Activated naive CD4-positive, alpha-beta T cell treated with anti-CD3 and anti-CD28 coated beads, Interleukin-2, amount 50 U/mL, for 72 hours (primary cell): ENCODE measurements around the gene APOBEC3B. TPM values are rescaled to one million over a fixed set of nuclear protein-coding genes. Genes with fewer than 3 reads are reported as not detected.

Experiments used
- ATAC-seq, 2 donors: fragments of 150-1000 bp; cut with Tn5 transposase; 2 replicates each; pipeline ENCODE4 v1.10.0; 2021; ENCODE audit warnings: mild to moderate bottlenecking in 2 of 2, moderate library complexity in 2 of 2
- DNase-seq, 2 donors: peaks; one replicate each; pipeline ENCODE4 v3.0.0; 2021 to 2022; ENCODE audit warnings: low spot score in 2 of 2
- H3K27ac Mint-ChIP-seq, 2 donors: one replicate each; pipeline ENCODE4 v1.8.0; 2022; ENCODE audit warnings: mild to moderate bottlenecking in 2 of 2, mixed read lengths in 2 of 2
- H3K36me3 Mint-ChIP-seq, 2 donors: one replicate each; pipeline ENCODE4 v1.8.0; 2022; ENCODE audit warnings: mixed read lengths in 2 of 2
- H3K9me3 Mint-ChIP-seq, 2 donors: one replicate each; pipeline ENCODE4 v1.8.0; 2022; ENCODE audit warnings: mixed read lengths in 2 of 2
- total RNA-seq, 2 donors: library from RNA; stranded (reverse); gene quantifications; one replicate each; pipeline ENCODE4 v1.2.3, GENCODE V29; 2022

Gene APOBEC3B
- total RNA-seq, 2 donors from 2014 or later, result 6.4 to 9.6 TPM

- Mint-ChIP-seq H3K9me3 (no peaks in the 10 kb centered on the region), H3K36me3 (no peaks in the 10 kb centered on the region), H3K27ac (no peak overlapping the region)
- DNase-seq (no peak), ATAC-seq (peak; percentile 55 to 82)
Observed at GRCh38 chr22:38947321-38948140, 34.6 kb upstream of the APOBEC3B start.

GRCh38 chr22:38948181-38948940 is 33.8 kb upstream of the APOBEC3B start:
- no peaks in the 10 kb centered on the region for H3K9me3 Mint-ChIP-seq
- H3K36me3 Mint-ChIP-seq, result no peaks in the 10 kb centered on the region
- no peak overlapping the region for H3K27ac Mint-ChIP-seq
- DNase-seq, result no peak
- no peak for ATAC-seq

DNA sequence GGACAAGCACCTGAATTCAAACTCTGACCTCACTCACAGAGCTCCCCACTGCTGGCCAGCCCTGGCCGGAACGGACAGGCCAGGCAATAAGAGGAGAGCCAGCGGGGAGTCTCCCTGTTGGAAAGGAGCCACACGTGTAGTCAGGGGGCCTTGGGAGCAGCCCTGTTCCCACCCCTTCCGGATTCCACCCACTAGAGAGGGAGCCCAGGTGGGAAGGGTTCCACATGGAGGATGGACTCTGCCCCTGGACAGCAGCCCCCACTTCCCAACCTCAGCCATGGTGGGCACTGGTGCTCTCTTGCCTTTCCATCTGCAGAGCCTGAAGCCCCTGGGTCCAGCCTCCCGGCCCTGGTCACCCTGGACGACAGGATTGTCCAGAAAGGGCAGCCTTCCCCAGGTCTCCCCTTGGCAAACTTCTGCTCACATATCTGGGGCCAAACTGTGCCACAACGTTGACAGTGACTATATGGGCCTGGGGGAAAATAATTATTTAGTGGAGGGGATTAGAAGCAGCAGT is 32.2 kb upstream of the APOBEC3B start:
- no peaks in the 10 kb centered on the region for H3K9me3 Mint-ChIP-seq
- ATAC-seq, result no peak
- DNase-seq, result no peak
- H3K36me3 Mint-ChIP-seq, result no peaks in the 10 kb centered on the region
- no peak overlapping the region for H3K27ac Mint-ChIP-seq

DNA sequence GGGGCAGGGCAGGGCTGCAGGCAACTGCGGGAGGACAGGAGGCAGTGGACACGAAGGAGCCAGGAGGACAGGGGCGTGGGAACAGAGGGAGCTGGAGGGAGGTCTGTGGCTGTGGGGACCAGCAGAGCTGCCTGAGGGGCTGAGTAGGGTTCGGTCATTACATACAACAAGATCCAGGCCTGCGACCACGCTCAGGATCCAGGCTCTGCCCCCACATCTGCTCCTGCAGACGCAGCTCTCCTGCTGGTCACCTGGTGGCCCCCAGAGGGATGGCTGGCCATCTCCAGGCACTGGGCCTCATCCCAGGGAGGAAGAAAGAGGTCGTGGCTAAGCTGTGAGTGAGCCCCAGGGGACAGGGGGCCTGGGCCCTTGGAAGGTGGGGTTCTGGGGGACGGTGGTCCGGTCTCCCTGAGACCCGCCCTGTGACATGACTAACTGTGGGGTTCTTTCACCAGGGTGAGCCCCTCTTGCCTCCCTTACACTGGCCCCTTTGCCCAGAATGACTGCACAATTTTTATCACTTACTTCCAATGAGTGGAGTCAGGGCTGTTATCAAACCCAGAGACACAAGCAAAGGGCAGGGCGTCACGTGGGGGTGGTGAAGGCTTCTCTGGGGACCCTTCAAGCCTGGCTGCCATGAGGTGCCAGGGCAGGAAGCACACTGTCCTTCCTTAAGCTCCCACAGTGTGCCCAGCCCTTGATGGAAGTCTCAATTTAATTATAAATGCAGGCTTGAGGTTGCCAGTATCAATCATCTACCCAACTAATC is 31.4 kb upstream of the APOBEC3B start:
- no peak overlapping the region for H3K27ac Mint-ChIP-seq
- DNase-seq (no peak), ATAC-seq (no peak)

DNA sequence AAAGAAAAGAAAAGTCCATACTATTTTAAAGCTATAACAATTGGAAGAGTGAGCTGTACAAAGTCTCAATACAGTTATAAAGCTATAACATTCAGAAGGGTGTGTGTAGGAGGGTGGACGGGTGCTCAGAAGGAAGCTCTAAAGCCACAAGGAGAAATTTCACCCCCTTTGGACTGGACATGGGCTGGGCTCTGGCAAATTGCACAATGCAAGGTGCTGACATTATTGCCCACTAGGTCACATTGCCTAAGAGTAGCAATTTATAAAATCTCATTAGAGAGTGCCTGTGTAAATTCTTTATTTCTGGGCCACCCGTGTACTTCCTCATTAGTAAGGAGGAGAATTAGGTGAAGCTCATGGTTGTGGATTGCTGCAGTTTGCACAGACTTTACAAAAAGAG is 30.4 kb upstream of the APOBEC3B start:
- no peaks in the 10 kb centered on the region for H3K36me3 Mint-ChIP-seq
- no peaks in the 10 kb centered on the region for H3K9me3 Mint-ChIP-seq
- DNase-seq, result no peak
- ATAC-seq, result no peak
- H3K27ac Mint-ChIP-seq, result no peak overlapping the region

More for the DNA sequence above, 31.4 kb upstream of the APOBEC3B start:
- no peaks in the 10 kb centered on the region for H3K9me3 Mint-ChIP-seq
- H3K36me3 Mint-ChIP-seq, result no peaks in the 10 kb centered on the region

GRCh38 chr22:38952281-38952993 is 29.7 kb upstream of the APOBEC3B start:
- no peaks in the 10 kb centered on the region for H3K36me3 Mint-ChIP-seq
- H3K9me3 Mint-ChIP-seq, result no peaks in the 10 kb centered on the region
- no peak for ATAC-seq
- H3K27ac Mint-ChIP-seq, result peak overlapping the region in 1 of 2 donors; percentile 88
- DNase-seq, result no peak

GRCh38 chr22:38953091-38953490 is 29.1 kb upstream of the APOBEC3B start:
- ATAC-seq (no peak), DNase-seq (no peak)
- H3K36me3 Mint-ChIP-seq, result no peaks in the 10 kb centered on the region
- H3K27ac Mint-ChIP-seq, result peak overlapping the region; percentile 68 to 94
- H3K9me3 Mint-ChIP-seq, result no peaks in the 10 kb centered on the region

DNA sequence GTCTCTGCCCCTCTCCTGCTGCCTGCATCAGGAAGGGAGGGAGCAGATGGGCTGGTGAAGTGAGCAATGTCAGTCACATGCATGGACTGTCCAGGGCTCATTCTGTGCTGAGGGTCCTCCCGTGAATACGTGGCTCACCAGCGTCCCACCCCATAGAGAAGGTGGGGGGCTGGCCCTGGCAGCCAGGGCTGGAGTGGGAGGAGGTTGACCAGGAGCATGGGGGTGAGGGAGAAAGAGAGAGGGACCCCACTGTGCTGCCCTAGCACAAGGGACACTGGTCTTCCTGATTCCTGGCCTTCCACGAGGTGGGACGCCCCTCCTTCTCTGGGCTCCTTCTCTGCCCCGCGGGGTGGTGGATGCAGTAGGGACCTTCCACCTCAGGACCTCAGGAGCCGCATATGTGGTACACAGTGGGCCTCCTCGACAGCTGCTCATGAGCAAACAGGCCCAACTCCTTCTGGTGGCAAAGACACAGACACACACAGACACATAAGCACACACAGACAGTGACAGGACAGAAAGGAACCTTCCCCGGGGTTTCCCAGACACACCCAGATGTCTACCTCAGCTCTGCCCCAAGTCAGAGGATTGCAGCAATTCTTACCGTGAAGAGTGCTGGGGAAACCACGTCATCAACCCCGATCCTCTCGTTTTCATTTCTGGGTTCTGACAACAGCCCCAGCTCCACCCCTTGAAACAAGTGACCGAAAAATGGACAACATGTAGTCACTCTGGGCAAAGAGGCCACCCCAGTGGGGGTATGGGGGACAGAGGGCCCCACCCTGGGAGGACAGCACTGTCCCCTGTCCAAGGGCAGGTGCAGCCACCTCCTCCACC is 28.4 kb upstream of the APOBEC3B start:
- H3K27ac Mint-ChIP-seq, result peak overlapping the region; percentile 68 to 94
- DNase-seq (peak; percentile 68 to 72), ATAC-seq (peak; percentile 97)
- no peaks in the 10 kb centered on the region for H3K9me3 Mint-ChIP-seq
- H3K36me3 Mint-ChIP-seq, result no peaks in the 10 kb centered on the region

DNA sequence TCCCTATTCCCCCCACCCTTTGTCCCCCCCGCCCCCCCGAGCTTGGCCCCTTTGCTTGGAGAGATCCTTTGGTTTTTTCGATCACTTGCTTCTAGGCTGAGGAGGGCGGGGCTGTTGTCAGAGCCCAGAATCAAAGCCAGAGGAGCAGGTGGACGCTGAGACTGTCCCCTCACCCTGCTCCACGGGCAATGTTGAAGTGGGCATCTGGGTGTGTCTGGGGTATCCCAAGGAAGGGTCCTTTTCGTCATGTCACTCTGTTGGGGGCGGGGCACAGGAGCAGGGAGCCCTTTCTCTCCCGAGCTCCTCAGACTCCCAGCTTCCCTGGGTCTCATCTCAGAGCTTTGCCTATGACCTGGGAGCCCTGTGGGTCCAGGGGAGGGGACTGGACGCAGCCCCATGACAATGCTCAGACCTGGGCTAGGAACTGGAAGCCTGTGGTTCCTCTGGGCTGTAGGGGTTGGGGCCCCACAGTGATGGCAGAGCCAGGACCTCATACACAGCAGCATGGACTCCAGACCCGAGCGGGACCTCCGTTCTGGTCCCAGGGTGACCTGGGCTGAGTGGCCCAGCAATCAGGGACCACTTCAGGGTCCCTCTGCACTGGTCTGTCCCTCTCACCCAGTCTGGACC is 27.6 kb upstream of the APOBEC3B start:
- no peak for DNase-seq
- H3K9me3 Mint-ChIP-seq, result no peaks in the 10 kb centered on the region
- H3K27ac Mint-ChIP-seq, result peak overlapping the region; percentile 68 to 94
- no peak for ATAC-seq
- H3K36me3 Mint-ChIP-seq, result no peaks in the 10 kb centered on the region

- DNase-seq (no peak), ATAC-seq (no peak)
- no peaks in the 10 kb centered on the region for H3K36me3 Mint-ChIP-seq
- peak overlapping the region in 1 of 2 donors; percentile 93 for H3K27ac Mint-ChIP-seq
- no peaks in the 10 kb centered on the region for H3K9me3 Mint-ChIP-seq
Observed at GRCh38 chr22:38955250-38955905, 26.8 kb upstream of the APOBEC3B start.

GRCh38 chr22:38955926-38956325 is 26.2 kb upstream of the APOBEC3B start:
- peak overlapping the region in 1 of 2 donors; percentile 62 for H3K27ac Mint-ChIP-seq
- no peaks in the 10 kb centered on the region for H3K36me3 Mint-ChIP-seq
- DNase-seq (no peak), ATAC-seq (no peak)
- no peaks in the 10 kb centered on the region for H3K9me3 Mint-ChIP-seq

GRCh38 chr22:38956551-38956950 is 25.6 kb upstream of the APOBEC3B start:
- DNase-seq, result no peak
- ATAC-seq, result no peak
- H3K27ac Mint-ChIP-seq, result no peak overlapping the region
- no peaks in the 10 kb centered on the region for H3K36me3 Mint-ChIP-seq
- H3K9me3 Mint-ChIP-seq, result no peaks in the 10 kb centered on the region

- DNase-seq (no peak), ATAC-seq (no peak)
- Mint-ChIP-seq H3K36me3 (no peaks in the 10 kb centered on the region), H3K27ac (peak within 1 kb of the TSS in 1 of 2 donors; percentile 44), H3K9me3 (no peaks in the 10 kb centered on the region)
Observed at GRCh38 chr22:38957046-38957770, 24.9 kb upstream of the APOBEC3B start, which contains the start of gene APOBEC3A. APOBEC3A (plus strand) TSS chr22:38957609; CDS start chr22:38957692, 83 bp downstream.
